A673 (cell line): ENCODE measurements around the gene PIK3IP1.

Experiments used
- EZH2 ChIP-seq: fragments of 200-600 bp; sonication (generic); IDR thresholded peaks from 2 replicates; pipeline ENCODE4 v1.6.1; 2017; ENCODE audit warnings: borderline replicate concordance, low read depth, mild to moderate bottlenecking, mixed read lengths, antibody characterized with exemption, low read length; ENCODE audit not compliant: poor library complexity, severe bottlenecking
- TF ChIP-seq, protein P1 (sequence below): fragments of 300-800, 200-600 bp; sonication (generic); conservative IDR thresholded peaks from 2 replicates; pipeline ENCODE4 v1.5.1; 2017; ENCODE audit warnings: low read depth, mild to moderate bottlenecking, antibody characterized with exemption, low read length, moderate library complexity, mixed read lengths

GRCh38 chr22:31279327-31279669 lies 13.0 kb downstream of the PIK3IP1 start:
- TF ChIP-seq, protein P1, sequence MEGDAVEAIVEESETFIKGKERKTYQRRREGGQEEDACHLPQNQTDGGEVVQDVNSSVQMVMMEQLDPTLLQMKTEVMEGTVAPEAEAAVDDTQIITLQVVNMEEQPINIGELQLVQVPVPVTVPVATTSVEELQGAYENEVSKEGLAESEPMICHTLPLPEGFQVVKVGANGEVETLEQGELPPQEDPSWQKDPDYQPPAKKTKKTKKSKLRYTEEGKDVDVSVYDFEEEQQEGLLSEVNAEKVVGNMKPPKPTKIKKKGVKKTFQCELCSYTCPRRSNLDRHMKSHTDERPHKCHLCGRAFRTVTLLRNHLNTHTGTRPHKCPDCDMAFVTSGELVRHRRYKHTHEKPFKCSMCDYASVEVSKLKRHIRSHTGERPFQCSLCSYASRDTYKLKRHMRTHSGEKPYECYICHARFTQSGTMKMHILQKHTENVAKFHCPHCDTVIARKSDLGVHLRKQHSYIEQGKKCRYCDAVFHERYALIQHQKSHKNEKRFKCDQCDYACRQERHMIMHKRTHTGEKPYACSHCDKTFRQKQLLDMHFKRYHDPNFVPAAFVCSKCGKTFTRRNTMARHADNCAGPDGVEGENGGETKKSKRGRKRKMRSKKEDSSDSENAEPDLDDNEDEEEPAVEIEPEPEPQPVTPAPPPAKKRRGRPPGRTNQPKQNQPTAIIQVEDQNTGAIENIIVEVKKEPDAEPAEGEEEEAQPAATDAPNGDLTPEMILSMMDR = no peak
- TF ChIP-seq EZH2 = no peak
